Chondrocyte (in vitro differentiated cells): ENCODE results near the gene CACNG7. TPM values are rescaled to one million over a fixed set of nuclear protein-coding genes. Genes with fewer than 3 reads are reported as not detected.

Experiments used
- DNase-seq: peaks from one replicate; pipeline ENCODE4 v3.0.0; 2021; ENCODE audit warnings: mixed read lengths, low spot score
- H3K27ac Mint-ChIP-seq: one replicate; pipeline ENCODE4 v1.8.0; 2021; ENCODE audit warnings: mild to moderate bottlenecking, moderate library complexity, mixed read lengths; ENCODE audit not compliant: unreplicated experiment
- H3K27me3 Mint-ChIP-seq: 2 replicates; pipeline ENCODE4 v1.8.0; 2021; ENCODE audit warnings: low read depth, mixed read lengths
- H3K36me3 Mint-ChIP-seq: 2 replicates; pipeline ENCODE4 v1.8.0; 2021; ENCODE audit warnings: low read depth, mixed read lengths
- H3K4me1 Mint-ChIP-seq: 2 replicates; pipeline ENCODE4 v1.8.0; 2021; ENCODE audit warnings: low read depth, mild to moderate bottlenecking, mixed read lengths
- H3K4me3 Mint-ChIP-seq: one replicate; pipeline ENCODE4 v1.8.0; 2021; ENCODE audit warnings: mild to moderate bottlenecking, moderate library complexity, mixed read lengths; ENCODE audit not compliant: unreplicated experiment
- H3K9me3 Mint-ChIP-seq: 2 replicates; pipeline ENCODE4 v1.8.0; 2021; ENCODE audit warnings: low read depth, mixed read lengths
- CTCF ChIP-seq: fragments of 200-600 bp; sonication (generic); IDR thresholded peaks from 2 replicates; pipeline ENCODE4 v1.5.0; 2021; ENCODE audit warnings: antibody characterized with exemption, mild to moderate bottlenecking, moderate library complexity
- total RNA-seq: library from RNA; stranded (reverse); gene quantifications from 3 replicates; pipeline ENCODE4 v1.2.1, GENCODE V29; 2021

Gene CACNG7
- total RNA-seq, 1 donor from 2014 or later, result not detected

GRCh38 chr19:53965091-53965490 is 56.0 kb downstream of the CACNG7 start:
- no peak overlapping the region for H3K27ac Mint-ChIP-seq
- no peaks in the 10 kb centered on the region for H3K4me1 Mint-ChIP-seq
- H3K9me3 Mint-ChIP-seq, result no peaks in the 10 kb centered on the region
- H3K4me3 Mint-ChIP-seq, result no peak overlapping the region
- H3K36me3 Mint-ChIP-seq, result peaks cover 6% of the 10 kb centered on the region
- H3K27me3 Mint-ChIP-seq, result peaks cover 46% of the 10 kb centered on the region
- TF ChIP-seq CTCF, result no peak
- DNase-seq, result no peak

- no peaks in the 10 kb centered on the region for H3K4me1 Mint-ChIP-seq
- DNase-seq, result no peak
- H3K4me3 Mint-ChIP-seq, result no peak overlapping the region
- no peak for TF ChIP-seq CTCF
- no peaks in the 10 kb centered on the region for H3K9me3 Mint-ChIP-seq
- H3K27me3 Mint-ChIP-seq, result peaks cover 30% of the 10 kb centered on the region
- peaks cover 6% of the 10 kb centered on the region for H3K36me3 Mint-ChIP-seq
- H3K27ac Mint-ChIP-seq, result no peak overlapping the region
Measured at GRCh38 chr19:53966931-53967330, 57.9 kb downstream of the CACNG7 start.

GRCh38 chr19:53969366-53969765 is 60.3 kb downstream of the CACNG7 start:
- TF ChIP-seq CTCF, result no peak
- H3K4me3 Mint-ChIP-seq, result no peak overlapping the region
- no peak overlapping the region for H3K27ac Mint-ChIP-seq
- no peaks in the 10 kb centered on the region for H3K9me3 Mint-ChIP-seq
- no peak for DNase-seq
- H3K4me1 Mint-ChIP-seq, result no peaks in the 10 kb centered on the region
- H3K27me3 Mint-ChIP-seq, result peaks cover 19% of the 10 kb centered on the region
- peaks cover 3% of the 10 kb centered on the region for H3K36me3 Mint-ChIP-seq

GRCh38 chr19:53971673-53972072 is 62.6 kb downstream of the CACNG7 start:
- H3K4me1 Mint-ChIP-seq, result no peaks in the 10 kb centered on the region
- no peak overlapping the region for H3K4me3 Mint-ChIP-seq
- H3K36me3 Mint-ChIP-seq, result no peaks in the 10 kb centered on the region
- H3K27me3 Mint-ChIP-seq, result peaks cover 4% of the 10 kb centered on the region
- no peak for DNase-seq
- no peak for TF ChIP-seq CTCF
- no peak overlapping the region for H3K27ac Mint-ChIP-seq
- H3K9me3 Mint-ChIP-seq, result no peaks in the 10 kb centered on the region

GRCh38 chr19:53977429-53977990 is 68.4 kb downstream of the CACNG7 start:
- no peak for TF ChIP-seq CTCF
- no peak overlapping the region for H3K27ac Mint-ChIP-seq
- H3K27me3 Mint-ChIP-seq, result peaks cover 38% of the 10 kb centered on the region

More at GRCh38 chr19:53977429-53977990, 68.4 kb downstream of the CACNG7 start:
- Mint-ChIP-seq H3K9me3 (no peaks in the 10 kb centered on the region), H3K4me1 (peaks cover 19% of the 10 kb centered on the region), H3K4me3 (peak overlapping the region; percentile 75), H3K36me3 (peaks cover 7% of the 10 kb centered on the region)
- no peak for DNase-seq
